Calu3 (cell line): ENCODE measurements around the gene SEC24B. TPM values are rescaled to one million over a fixed set of nuclear protein-coding genes. Genes with fewer than 3 reads are reported as not detected.

Experiments
- BruUV-seq: library from RNA; stranded (reverse); fragments of 400-500 nt; replicated peaks from 2 replicates; lab custom pipeline; 2021; lab: Mats Ljungman, UMichigan
- CTCF ChIA-PET: fragments of 300-600 bp; sonication (Branson Sonifier 250); formaldehyde crosslinking; loops from one replicate; lab custom pipeline; 2022; ENCODE audit warnings: antibody characterized with exemption; lab: Charles Lee
- DNase-seq: peaks from one replicate; pipeline ENCODE4 v3.0.0; 2022
- H3K27ac Mint-ChIP-seq: one replicate; pipeline ENCODE4 v1.8.0; 2022; ENCODE audit warnings: mixed read lengths; ENCODE audit not compliant: unreplicated experiment
- H3K27me3 Mint-ChIP-seq: one replicate; pipeline ENCODE4 v1.8.0; 2022; ENCODE audit warnings: mixed read lengths; ENCODE audit not compliant: unreplicated experiment
- H3K36me3 Mint-ChIP-seq: one replicate; pipeline ENCODE4 v1.8.0; 2022; ENCODE audit warnings: mild to moderate bottlenecking, moderate library complexity, mixed read lengths; ENCODE audit not compliant: insufficient read depth, unreplicated experiment
- H3K4me1 Mint-ChIP-seq: one replicate; pipeline ENCODE4 v1.8.0; 2022; ENCODE audit warnings: mild to moderate bottlenecking, low read depth, mixed read lengths; ENCODE audit not compliant: unreplicated experiment
- H3K4me3 Mint-ChIP-seq: one replicate; pipeline ENCODE4 v1.8.0; 2022; ENCODE audit warnings: mild to moderate bottlenecking, low read depth, moderate library complexity, mixed read lengths; ENCODE audit not compliant: unreplicated experiment
- H3K9me3 Mint-ChIP-seq: one replicate; pipeline ENCODE4 v1.8.0; 2022; ENCODE audit warnings: low read depth, mixed read lengths; ENCODE audit not compliant: unreplicated experiment
- intact Hi-C: fragments of 100-400 bp; cut with micrococcal nuclease; formaldehyde crosslinking; loops from one replicate; pipeline ENCODE4 v1.10.0; 2022; ENCODE audit not compliant: unreplicated experiment
- total RNA-seq: library from RNA; stranded (reverse); gene quantifications from 2 replicates; pipeline ENCODE4 v1.2.3, GENCODE V29; 2022
- TF ChIP-seq, protein P1 (sequence below): fragments of 200-600 bp; IDR thresholded peaks from one replicate; pipeline ENCODE4 v1.8.0; 2022; ENCODE audit warnings: antibody characterized with exemption; ENCODE audit not compliant: unreplicated experiment

Gene SEC24B
- total RNA-seq, 1 experiment from 2014 or later = 21.5 TPM

DNA sequence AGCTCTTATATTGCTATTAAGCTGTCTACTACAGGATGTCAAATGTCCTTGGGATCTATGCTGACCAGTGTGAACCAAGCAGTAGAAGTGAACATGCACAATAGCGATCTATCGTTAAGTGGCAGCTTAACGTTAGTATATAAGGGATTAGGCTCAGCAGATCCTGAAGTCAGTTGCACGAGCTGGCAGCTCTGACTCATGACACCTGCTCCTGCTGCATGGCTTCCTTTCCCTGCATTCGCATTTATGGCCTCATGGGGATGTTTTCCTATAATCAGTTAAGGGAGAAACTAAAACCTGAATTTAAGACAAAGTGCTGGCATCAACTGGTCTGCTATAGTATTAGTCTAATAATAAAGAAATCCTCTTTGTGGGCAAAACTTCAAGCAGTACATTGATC, 113.8 kb downstream of the SEC24B start:
- Mint-ChIP-seq H3K9me3 (no peaks in the 10 kb centered on the region), H3K27ac (no peak overlapping the region), H3K27me3 (no peaks in the 10 kb centered on the region), H3K4me1 (no peaks in the 10 kb centered on the region), H3K4me3 (no peak overlapping the region), H3K36me3 (peaks cover 6% of the 10 kb centered on the region)
- no TSS peak for BruUV-seq
- intact Hi-C loops = no loop called here
- no peak for DNase-seq
- TF ChIP-seq, protein P1, sequence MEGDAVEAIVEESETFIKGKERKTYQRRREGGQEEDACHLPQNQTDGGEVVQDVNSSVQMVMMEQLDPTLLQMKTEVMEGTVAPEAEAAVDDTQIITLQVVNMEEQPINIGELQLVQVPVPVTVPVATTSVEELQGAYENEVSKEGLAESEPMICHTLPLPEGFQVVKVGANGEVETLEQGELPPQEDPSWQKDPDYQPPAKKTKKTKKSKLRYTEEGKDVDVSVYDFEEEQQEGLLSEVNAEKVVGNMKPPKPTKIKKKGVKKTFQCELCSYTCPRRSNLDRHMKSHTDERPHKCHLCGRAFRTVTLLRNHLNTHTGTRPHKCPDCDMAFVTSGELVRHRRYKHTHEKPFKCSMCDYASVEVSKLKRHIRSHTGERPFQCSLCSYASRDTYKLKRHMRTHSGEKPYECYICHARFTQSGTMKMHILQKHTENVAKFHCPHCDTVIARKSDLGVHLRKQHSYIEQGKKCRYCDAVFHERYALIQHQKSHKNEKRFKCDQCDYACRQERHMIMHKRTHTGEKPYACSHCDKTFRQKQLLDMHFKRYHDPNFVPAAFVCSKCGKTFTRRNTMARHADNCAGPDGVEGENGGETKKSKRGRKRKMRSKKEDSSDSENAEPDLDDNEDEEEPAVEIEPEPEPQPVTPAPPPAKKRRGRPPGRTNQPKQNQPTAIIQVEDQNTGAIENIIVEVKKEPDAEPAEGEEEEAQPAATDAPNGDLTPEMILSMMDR = no peak
- CTCF ChIA-PET = no interaction called here

- Mint-ChIP-seq H3K27me3 (no peaks in the 10 kb centered on the region), H3K36me3 (no peaks in the 10 kb centered on the region), H3K4me1 (no peaks in the 10 kb centered on the region), H3K4me3 (no peak overlapping the region), H3K9me3 (no peaks in the 10 kb centered on the region), H3K27ac (no peak overlapping the region)
- BruUV-seq = no TSS peak
- DNase-seq = no peak
- CTCF ChIA-PET = no interaction called here
- intact Hi-C loops = no loop called here
- TF ChIP-seq, protein P1 = no peak
These were observed 115.0 kb downstream of the SEC24B start for GRCh38 chr4:109548655-109549054.

- no TSS peak for BruUV-seq
- CTCF ChIA-PET = no interaction called here
- intact Hi-C loops = no loop called here
- DNase-seq = no peak
- no peaks in the 10 kb centered on the region for H3K9me3 Mint-ChIP-seq
- no peaks in the 10 kb centered on the region for H3K4me1 Mint-ChIP-seq
- H3K36me3 Mint-ChIP-seq = no peaks in the 10 kb centered on the region
- no peaks in the 10 kb centered on the region for H3K27me3 Mint-ChIP-seq
- no peak overlapping the region for H3K4me3 Mint-ChIP-seq
- TF ChIP-seq, protein P1 = no peak
- H3K27ac Mint-ChIP-seq = no peak overlapping the region
These were observed 118.6 kb downstream of the SEC24B start for GRCh38 chr4:109552237-109552636.

DNA sequence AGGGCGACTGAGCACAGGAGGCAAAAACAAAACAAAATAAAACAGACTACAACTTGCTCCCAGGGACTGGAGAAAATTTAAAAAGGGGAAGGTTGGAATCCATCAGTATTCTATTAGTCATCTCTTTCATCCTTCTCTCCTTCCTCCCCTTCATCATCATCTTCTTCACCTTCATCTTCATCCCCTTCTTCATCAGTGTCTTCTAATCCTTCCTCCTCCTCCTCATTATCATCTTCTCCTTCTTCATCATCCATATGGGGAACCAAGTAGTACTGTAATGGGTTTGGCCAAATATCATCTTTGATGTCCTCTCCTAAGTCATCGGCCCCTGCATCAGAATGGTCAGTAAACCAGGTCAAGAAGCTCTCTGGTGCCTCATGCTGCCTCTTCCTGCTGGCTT, 119.5 kb downstream of the SEC24B start:
- intact Hi-C loops = no loop called here
- Mint-ChIP-seq H3K9me3 (no peaks in the 10 kb centered on the region), H3K27ac (no peak overlapping the region), H3K4me1 (no peaks in the 10 kb centered on the region), H3K27me3 (no peaks in the 10 kb centered on the region), H3K4me3 (no peak overlapping the region), H3K36me3 (no peaks in the 10 kb centered on the region)
- BruUV-seq = no TSS peak
- no peak for DNase-seq
- CTCF ChIA-PET = no interaction called here
- TF ChIP-seq, protein P1 = no peak
